ENCODE data around the gene GGT5.

- TF ChIP-seq CTCF (IDR thresholded peaks at IDR 0.05; ENCODE audit: insufficient read depth, low read length), result no peak
- TF ChIP-seq GABPA (IDR thresholded peaks at IDR 0.05; ENCODE audit: low read depth), result no peak
- TF ChIP-seq POLR2AphosphoS5 (IDR thresholded peaks at IDR 0.05; ENCODE audit: low read depth), result no peak
- no peak for TF ChIP-seq SPI1 (IDR thresholded peaks at IDR 0.05; ENCODE audit: borderline replicate concordance, low read depth)
- TF ChIP-seq, protein P1, sequence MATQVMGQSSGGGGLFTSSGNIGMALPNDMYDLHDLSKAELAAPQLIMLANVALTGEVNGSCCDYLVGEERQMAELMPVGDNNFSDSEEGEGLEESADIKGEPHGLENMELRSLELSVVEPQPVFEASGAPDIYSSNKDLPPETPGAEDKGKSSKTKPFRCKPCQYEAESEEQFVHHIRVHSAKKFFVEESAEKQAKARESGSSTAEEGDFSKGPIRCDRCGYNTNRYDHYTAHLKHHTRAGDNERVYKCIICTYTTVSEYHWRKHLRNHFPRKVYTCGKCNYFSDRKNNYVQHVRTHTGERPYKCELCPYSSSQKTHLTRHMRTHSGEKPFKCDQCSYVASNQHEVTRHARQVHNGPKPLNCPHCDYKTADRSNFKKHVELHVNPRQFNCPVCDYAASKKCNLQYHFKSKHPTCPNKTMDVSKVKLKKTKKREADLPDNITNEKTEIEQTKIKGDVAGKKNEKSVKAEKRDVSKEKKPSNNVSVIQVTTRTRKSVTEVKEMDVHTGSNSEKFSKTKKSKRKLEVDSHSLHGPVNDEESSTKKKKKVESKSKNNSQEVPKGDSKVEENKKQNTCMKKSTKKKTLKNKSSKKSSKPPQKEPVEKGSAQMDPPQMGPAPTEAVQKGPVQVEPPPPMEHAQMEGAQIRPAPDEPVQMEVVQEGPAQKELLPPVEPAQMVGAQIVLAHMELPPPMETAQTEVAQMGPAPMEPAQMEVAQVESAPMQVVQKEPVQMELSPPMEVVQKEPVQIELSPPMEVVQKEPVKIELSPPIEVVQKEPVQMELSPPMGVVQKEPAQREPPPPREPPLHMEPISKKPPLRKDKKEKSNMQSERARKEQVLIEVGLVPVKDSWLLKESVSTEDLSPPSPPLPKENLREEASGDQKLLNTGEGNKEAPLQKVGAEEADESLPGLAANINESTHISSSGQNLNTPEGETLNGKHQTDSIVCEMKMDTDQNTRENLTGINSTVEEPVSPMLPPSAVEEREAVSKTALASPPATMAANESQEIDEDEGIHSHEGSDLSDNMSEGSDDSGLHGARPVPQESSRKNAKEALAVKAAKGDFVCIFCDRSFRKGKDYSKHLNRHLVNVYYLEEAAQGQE (IDR thresholded peaks at IDR 0.05; ENCODE audit: insufficient replicate concordance, low read depth), result no peak
These were observed 42.9 kb downstream of the GGT5 start for GRCh38 chr22:24201681-24202614.

Measured in HL-60 (cell line).